ENCODE results near the gene ZNF710.

The ZNF710 gene

GRCh38 chr15:90035095-90035839 lies 34.1 kb downstream of the ZNF710 start:
- H3F3A ChIP-seq (ENCODE audit: control insufficient read depth, insufficient read depth): 0 out of 2 replicates have a peak, but pooled peaks cover 3% of the 10 kb centered on the region
- no peaks in the 10 kb centered on the region for H3K36me3 ChIP-seq (ENCODE audit: control insufficient read depth, low read length)
- peaks cover 43% of the 10 kb centered on the region for H3K4me1 ChIP-seq (ENCODE audit: control insufficient read depth, low read length)
- H3K27ac ChIP-seq (ENCODE audit: low read depth, low read length): no peak overlapping the region
- peaks cover 73% of the 10 kb centered on the region for H3K79me2 ChIP-seq (ENCODE audit: control insufficient read depth, low read length)
- H3K9me3 ChIP-seq (ENCODE audit: control insufficient read depth, insufficient read depth, low read length): no peaks in the 10 kb centered on the region
- 0 out of 2 replicates have a peak, but pooled peaks cover 2% of the 10 kb centered on the region for H4K20me1 ChIP-seq (ENCODE audit: control insufficient read depth, insufficient read depth, low read depth, low read length)
- H3K4me3 ChIP-seq (ENCODE audit: low read length): no peak overlapping the region
- H3K9me2 ChIP-seq (replicated peaks; ENCODE audit: control insufficient read depth, low read length): no peaks in the 10 kb centered on the region
- H3K27me3 ChIP-seq (ENCODE audit: control insufficient read depth, low read length): no peaks in the 10 kb centered on the region
- H3K4me2 ChIP-seq (ENCODE audit: low read length): no peak overlapping the region
- TF ChIP-seq CTCF (IDR thresholded peaks at IDR 0.05; ENCODE audit: low read depth, low read length, poor library complexity, severe bottlenecking): no peak
- no peak for TF ChIP-seq EZH2phosphoT487 (IDR thresholded peaks at IDR 0.05; ENCODE audit: borderline replicate concordance, low read length)

- H3K27me3 ChIP-seq (ENCODE audit: control insufficient read depth, low read length): no peaks in the 10 kb centered on the region
- peaks cover 3% of the 10 kb centered on the region; the same call in 1 of the 2 replicates for H3F3A ChIP-seq (ENCODE audit: control insufficient read depth, insufficient read depth)
- peaks cover 75% of the 10 kb centered on the region for H3K79me2 ChIP-seq (ENCODE audit: control insufficient read depth, low read length)
- no peak overlapping the region for H3K4me2 ChIP-seq (ENCODE audit: low read length)
- H3K9me2 ChIP-seq (replicated peaks; ENCODE audit: control insufficient read depth, low read length): no peaks in the 10 kb centered on the region
- no peaks in the 10 kb centered on the region for H3K9me3 ChIP-seq (ENCODE audit: control insufficient read depth, insufficient read depth, low read length)
- H3K27ac ChIP-seq (ENCODE audit: low read depth, low read length): no peak overlapping the region
- no peaks in the 10 kb centered on the region for H3K36me3 ChIP-seq (ENCODE audit: control insufficient read depth, low read length)
- TF ChIP-seq CTCF (IDR thresholded peaks at IDR 0.05; ENCODE audit: low read depth, low read length, poor library complexity, severe bottlenecking) (no peak), EZH2phosphoT487 (IDR thresholded peaks at IDR 0.05; ENCODE audit: borderline replicate concordance, low read length) (no peak)
- peaks cover 46% of the 10 kb centered on the region for H3K4me1 ChIP-seq (ENCODE audit: control insufficient read depth, low read length)
- H4K20me1 ChIP-seq (ENCODE audit: control insufficient read depth, insufficient read depth, low read depth, low read length): 0 out of 2 replicates have a peak, but pooled peaks cover 2% of the 10 kb centered on the region
- H3K4me3 ChIP-seq (ENCODE audit: low read length): no peak overlapping the region
Observed at GRCh38 chr15:90035840-90036230, 34.7 kb downstream of the ZNF710 start.

GRCh38 chr15:90036343-90036742 lies 35.2 kb downstream of the ZNF710 start:
- no peaks in the 10 kb centered on the region for H3K36me3 ChIP-seq (ENCODE audit: control insufficient read depth, low read length)
- H3K9me2 ChIP-seq (replicated peaks; ENCODE audit: control insufficient read depth, low read length): no peaks in the 10 kb centered on the region
- no peak overlapping the region for H3K27ac ChIP-seq (ENCODE audit: low read depth, low read length)
- no peaks in the 10 kb centered on the region for H3K27me3 ChIP-seq (ENCODE audit: control insufficient read depth, low read length)
- TF ChIP-seq CTCF (IDR thresholded peaks at IDR 0.05; ENCODE audit: low read depth, low read length, poor library complexity, severe bottlenecking) (no peak), EZH2phosphoT487 (IDR thresholded peaks at IDR 0.05; ENCODE audit: borderline replicate concordance, low read length) (no peak)
- 0 out of 2 replicates have a peak, but pooled peaks cover 2% of the 10 kb centered on the region for H4K20me1 ChIP-seq (ENCODE audit: control insufficient read depth, insufficient read depth, low read depth, low read length)
- H3K4me3 ChIP-seq (ENCODE audit: low read length): no peak overlapping the region
- H3K9me3 ChIP-seq (ENCODE audit: control insufficient read depth, insufficient read depth, low read length): no peaks in the 10 kb centered on the region
- H3K4me1 ChIP-seq (ENCODE audit: control insufficient read depth, low read length): peaks cover 41% of the 10 kb centered on the region
- H3K4me2 ChIP-seq (ENCODE audit: low read length): no peak overlapping the region
- H3F3A ChIP-seq (ENCODE audit: control insufficient read depth, insufficient read depth): no peaks in the 10 kb centered on the region; the same call in 1 of the 2 replicates
- H3K79me2 ChIP-seq (ENCODE audit: control insufficient read depth, low read length): peaks cover 75% of the 10 kb centered on the region
